PC-3 (cell line): Measurements from ENCODE around the gene RAB22A.

Source experiments
- EZH2 ChIP-seq: fragments of 300-600 bp; sonication (generic); IDR thresholded peaks from one replicate; pipeline ENCODE4 v1.6.1; 2017; ENCODE audit warnings: antibody characterized with exemption, mild to moderate bottlenecking, low read length; ENCODE audit not compliant: unreplicated experiment
- EZH2phosphoT487 ChIP-seq: fragments of 300-600 bp; sonication (generic); IDR thresholded peaks from 2 replicates; pipeline ENCODE4 v1.6.1; 2018; ENCODE audit warnings: mild to moderate bottlenecking, antibody characterized with exemption, low read length, borderline replicate concordance
- TF ChIP-seq, protein P1 (sequence below): fragments of 300-600 bp; sonication (generic); conservative IDR thresholded peaks from 2 replicates; pipeline ENCODE4 v1.5.1; 2017; ENCODE audit warnings: antibody characterized with exemption, low read depth, mild to moderate bottlenecking, low read length

DNA sequence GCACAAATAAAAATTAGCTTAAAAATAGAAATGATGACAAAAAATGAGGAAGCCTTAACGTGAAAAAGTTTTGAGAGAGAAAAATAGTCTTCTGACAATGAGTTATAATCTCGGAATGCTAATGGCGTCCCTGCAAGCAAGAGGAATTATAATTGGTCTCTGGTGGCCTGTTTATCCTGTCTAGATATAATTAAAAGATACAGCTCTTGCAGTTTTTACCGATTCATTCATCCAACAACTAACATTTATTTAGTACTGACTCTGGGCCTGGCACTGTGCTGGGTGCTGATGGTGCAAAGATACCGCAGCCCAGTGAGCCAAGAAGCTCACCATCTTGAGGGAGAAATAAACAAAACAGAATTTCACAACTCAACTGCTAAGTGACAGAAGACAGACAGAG, 49.5 kb upstream of the RAB22A start:
- TF ChIP-seq, protein P1, sequence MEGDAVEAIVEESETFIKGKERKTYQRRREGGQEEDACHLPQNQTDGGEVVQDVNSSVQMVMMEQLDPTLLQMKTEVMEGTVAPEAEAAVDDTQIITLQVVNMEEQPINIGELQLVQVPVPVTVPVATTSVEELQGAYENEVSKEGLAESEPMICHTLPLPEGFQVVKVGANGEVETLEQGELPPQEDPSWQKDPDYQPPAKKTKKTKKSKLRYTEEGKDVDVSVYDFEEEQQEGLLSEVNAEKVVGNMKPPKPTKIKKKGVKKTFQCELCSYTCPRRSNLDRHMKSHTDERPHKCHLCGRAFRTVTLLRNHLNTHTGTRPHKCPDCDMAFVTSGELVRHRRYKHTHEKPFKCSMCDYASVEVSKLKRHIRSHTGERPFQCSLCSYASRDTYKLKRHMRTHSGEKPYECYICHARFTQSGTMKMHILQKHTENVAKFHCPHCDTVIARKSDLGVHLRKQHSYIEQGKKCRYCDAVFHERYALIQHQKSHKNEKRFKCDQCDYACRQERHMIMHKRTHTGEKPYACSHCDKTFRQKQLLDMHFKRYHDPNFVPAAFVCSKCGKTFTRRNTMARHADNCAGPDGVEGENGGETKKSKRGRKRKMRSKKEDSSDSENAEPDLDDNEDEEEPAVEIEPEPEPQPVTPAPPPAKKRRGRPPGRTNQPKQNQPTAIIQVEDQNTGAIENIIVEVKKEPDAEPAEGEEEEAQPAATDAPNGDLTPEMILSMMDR, result no peak
- no peak for TF ChIP-seq EZH2
- TF ChIP-seq EZH2phosphoT487, result no peak
